IMR-90 (cell line): ENCODE data around the gene RNF212. TPM values are rescaled to one million over a fixed set of nuclear protein-coding genes. Genes with fewer than 3 reads are reported as not detected.

Experiments
- ATAC-seq: fragments of 200-7000 bp; cut with Tn5 transposase; 2 replicates; pipeline ENCODE4 v1.9.1; 2020; ENCODE audit warnings: low read depth, mild to moderate bottlenecking, moderate library complexity
- BruUV-seq: library from RNA; stranded (reverse); fragments of 400-500 nt; replicated peaks from 2 replicates; lab custom pipeline; 2021; lab: Mats Ljungman, UMichigan
- CTCF ChIA-PET: fragments of 300-600 bp; formaldehyde crosslinking; extraction: SDS; loops from one replicate; lab custom pipeline; 2021; ENCODE audit warnings: antibody characterized with exemption; lab: Yijun Ruan, JAX
- POLR2A ChIA-PET: fragments of 300-600 bp; sonication (Branson Sonifier 250); formaldehyde crosslinking; loops from one replicate; lab custom pipeline; 2022; ENCODE audit warnings: antibody characterized with exemption; ENCODE audit not compliant: unreplicated experiment; lab: Charles Lee
- DNase-seq: peaks from one replicate; pipeline ENCODE4 v3.0.0; 2013
- H2AFZ ChIP-seq: replicated peaks from 2 replicates; pipeline ENCODE3; 2013; ENCODE audit warnings: low read length, mild to moderate bottlenecking; ENCODE audit not compliant: poor library complexity
- H2AK5ac ChIP-seq: 2 replicates; pipeline ENCODE4 v1.6.1; 2013; ENCODE audit warnings: low read depth, low read length, inconsistent platforms
- H2AK9ac ChIP-seq: replicated peaks from 2 replicates; pipeline ENCODE3; 2013; ENCODE audit warnings: mild to moderate bottlenecking, low read depth, low read length, moderate library complexity; ENCODE audit not compliant: poor library complexity
- H2BK120ac ChIP-seq: 2 replicates; pipeline ENCODE4 v1.6.1; 2013; ENCODE audit warnings: low read depth, low read length, inconsistent platforms
- H2BK15ac ChIP-seq: 3 replicates; pipeline ENCODE4 v1.6.1; 2013; ENCODE audit warnings: low read depth, low read length, inconsistent platforms
- H2BK20ac ChIP-seq: 2 replicates; pipeline ENCODE4 v1.6.1; 2013; ENCODE audit warnings: low read depth, mild to moderate bottlenecking, inconsistent platforms, low read length, moderate library complexity
- H2BK5ac ChIP-seq: 2 replicates; pipeline ENCODE4 v1.6.1; 2013; ENCODE audit warnings: mild to moderate bottlenecking, low read depth, low read length, inconsistent platforms; ENCODE audit not compliant: poor library complexity, severe bottlenecking
- H3K14ac ChIP-seq: replicated peaks from 2 replicates; pipeline ENCODE4 v1.6.1; 2013; ENCODE audit warnings: low read depth, low read length, inconsistent platforms
- H3K18ac ChIP-seq: 2 replicates; pipeline ENCODE4 v1.6.1; 2013; ENCODE audit warnings: low read depth, low read length, control low read depth
- H3K23ac ChIP-seq: 2 replicates; pipeline ENCODE4 v1.6.1; 2013; ENCODE audit warnings: low read depth, low read length, inconsistent platforms
- H3K27ac ChIP-seq: 2 replicates; pipeline ENCODE4 v1.5.1; 2013; ENCODE audit warnings: mild to moderate bottlenecking, control low read depth, low read length; ENCODE audit not compliant: insufficient read depth
- H3K27me3 ChIP-seq: 2 replicates; pipeline ENCODE4 v1.6.1; 2013; ENCODE audit warnings: low read length; ENCODE audit not compliant: control insufficient read depth, insufficient read depth
- H3K36me3 ChIP-seq: 2 replicates; pipeline ENCODE4 v1.6.1; 2013; ENCODE audit warnings: low read length, mixed read lengths; ENCODE audit not compliant: control insufficient read depth, insufficient read depth
- H3K4ac ChIP-seq: 2 replicates; pipeline ENCODE4 v1.6.1; 2013; ENCODE audit warnings: low read depth, low read length, inconsistent platforms
- H3K4me1 ChIP-seq: 2 replicates; pipeline ENCODE4 v1.6.1; 2013; ENCODE audit warnings: low read length, mixed read lengths; ENCODE audit not compliant: control insufficient read depth, insufficient read depth
- H3K4me2 ChIP-seq: 2 replicates; pipeline ENCODE4 v1.6.1; 2013; ENCODE audit warnings: low read depth, mild to moderate bottlenecking, control low read depth, low read length, moderate library complexity
- H3K4me3 ChIP-seq: 2 replicates; pipeline ENCODE4 v1.5.1; 2013; ENCODE audit warnings: low read depth, mild to moderate bottlenecking, control low read depth, low read length, moderate library complexity; ENCODE audit not compliant: insufficient read depth
- H3K56ac ChIP-seq: 2 replicates; pipeline ENCODE4 v1.6.1; 2013; ENCODE audit warnings: low read length, inconsistent platforms; ENCODE audit not compliant: insufficient read depth; ENCODE audit errors: extremely low read depth
- H3K79me1 ChIP-seq, 2 experiments: 2 replicates each; pipeline ENCODE4 v1.6.1; 2013; ENCODE audit warnings: low read length in 2 of 2, inconsistent platforms in 1 of 2, low read depth in 1 of 2
- H3K9ac ChIP-seq: 2 replicates; pipeline ENCODE4 v1.6.1; 2013; ENCODE audit warnings: low read depth, low read length, control low read depth
- H3K9me1 ChIP-seq: 2 replicates; pipeline ENCODE4 v1.6.1; 2013; ENCODE audit warnings: low read length, inconsistent platforms; ENCODE audit not compliant: insufficient read depth
- H3K9me3 ChIP-seq: 2 replicates; pipeline ENCODE4 v1.6.1; 2013; ENCODE audit warnings: low read length; ENCODE audit not compliant: control insufficient read depth, insufficient read depth
- H4K20me1 ChIP-seq: 2 replicates; pipeline ENCODE4 v1.6.1; 2013; ENCODE audit warnings: low read length, inconsistent platforms; ENCODE audit not compliant: insufficient read depth
- H4K5ac ChIP-seq: 2 replicates; pipeline ENCODE4 v1.6.1; 2013; ENCODE audit warnings: mild to moderate bottlenecking, low read depth, low read length, control low read depth
- H4K8ac ChIP-seq, 2 experiments: 2 replicates each; pipeline ENCODE4 v1.6.1; 2013; ENCODE audit warnings: low read depth in 2 of 2, low read length in 2 of 2, control low read depth in 1 of 2, inconsistent platforms in 1 of 2
- H4K91ac ChIP-seq: 2 replicates; pipeline ENCODE4 v1.6.1; 2013; ENCODE audit warnings: low read depth, low read length, inconsistent platforms; ENCODE audit not compliant: insufficient read depth
- CEBPB ChIP-seq: IDR thresholded peaks from 2 replicates; pipeline ENCODE4 v1.6.1; 2012; ENCODE audit warnings: low read depth, low read length, improper control_type of control experiment
- MAZ ChIP-seq: IDR thresholded peaks from 2 replicates; pipeline ENCODE4 v1.6.1; 2012; ENCODE audit warnings: low read depth, mild to moderate bottlenecking, low read length, improper control_type of control experiment, moderate library complexity, borderline replicate concordance
- NFE2L2 ChIP-seq: fragments of 150-350 bp; IDR thresholded peaks from 2 replicates; pipeline ENCODE4 v1.6.1; 2016; ENCODE audit warnings: low read depth, mild to moderate bottlenecking, low read length
- RFX5 ChIP-seq: IDR thresholded peaks from 2 replicates; pipeline ENCODE4 v1.8.0; 2012; ENCODE audit warnings: low read depth, mild to moderate bottlenecking, low read length, moderate library complexity
- SMC3 ChIP-seq: fragments of 150-350 bp; IDR thresholded peaks from 2 replicates; pipeline ENCODE4 v1.6.1; 2016; ENCODE audit warnings: low read depth, mild to moderate bottlenecking, antibody characterized with exemption, low read length, moderate library complexity
- WGBS, 2 experiments: methylation state at CpG; one replicate each; pipeline versions ENCODE4 v1.1.5 to v1.1.7; 2013; ENCODE audit warnings: missing lambda C conversion rate in 2 of 2; ENCODE audit not compliant: insufficient read length in 1 of 2; ENCODE audit errors: extremely low coverage in 2 of 2; 5-methylcytosine and 5-hydroxymethylcytosine counted together
- dilution Hi-C: fragments of 300-500 bp; cut with HindIII; formaldehyde crosslinking; loops from one replicate; pipeline ENCODE4 v1.14.3; 2018; ENCODE audit warnings: low sequenced_read_pairs; ENCODE audit not compliant: unreplicated experiment
- in situ Hi-C: fragments of 300-500 bp; cut with MboI; formaldehyde crosslinking; loops from 3 replicates; pipeline ENCODE4 v1.14.3; 2019; ENCODE audit warnings: low sequenced_read_pairs, inconsistent platforms, mixed read lengths
- intact Hi-C: fragments of 100-400 bp; cut with micrococcal nuclease; formaldehyde crosslinking; loops from 2 replicates; pipeline ENCODE4 v1.10.0; 2022
- polyA plus RNA-seq, 3 experiments: library from polyadenylated mRNA; depleted of rRNA; stranded (reverse); fragments of >200 nt; gene quantifications; 2 replicates each; pipeline ENCODE4 v1.2.3, GENCODE V29; 2012; ENCODE audit warnings: low replicate concordance in 1 of 3
- total RNA-seq: library from RNA; depleted of rRNA; stranded (reverse); fragments of >200 nt; gene quantifications from 2 replicates; pipeline ENCODE4 v1.2.3, GENCODE V29; 2012
- TF ChIP-seq, protein P1 (sequence below): fragments of 150-350 bp; IDR thresholded peaks from 2 replicates; pipeline ENCODE4 v1.6.1; 2017; ENCODE audit warnings: mild to moderate bottlenecking, antibody characterized with exemption, low read length, low read depth

The RNF212 gene
- total and polyA plus RNA-seq, 2 of the 4 experiments (the other 2 are of a cell fraction) = under 0.01 to 0.51 TPM

DNA sequence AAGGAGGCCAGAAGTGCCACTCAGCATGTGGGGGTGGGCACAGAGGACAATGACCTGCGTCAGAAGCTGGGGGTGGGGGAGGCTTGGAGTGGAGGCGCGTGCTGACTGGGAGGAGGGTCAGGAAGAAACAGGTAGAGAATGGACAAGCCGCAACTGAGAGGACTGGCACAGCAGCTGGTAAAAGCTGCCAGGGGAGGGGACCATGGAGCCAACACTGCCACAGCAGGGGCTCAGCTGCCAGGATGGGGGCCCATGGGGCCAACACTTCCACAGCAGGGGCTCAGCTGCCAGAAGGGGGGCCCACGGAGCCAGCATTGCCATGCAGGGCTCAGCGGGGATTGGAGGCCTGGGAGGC is 19.1 kb downstream of the RNF212 start:
- Histone ChIP-seq H3K36me3 (no peaks in the 10 kb centered on the region), H2AK5ac (no peak overlapping the region), H2BK120ac (no peak overlapping the region), H4K20me1 (no peaks in the 10 kb centered on the region), H3K9me1 (no peaks in the 10 kb centered on the region; the same call in 1 of the 2 replicates), H3K56ac (no peak overlapping the region), H3K23ac (no peak overlapping the region), H2BK5ac (no peak overlapping the region), H2AFZ (no peak overlapping the region), H2BK15ac (no peak overlapping the region), H3K9ac (no peak overlapping the region), H3K9me3 (no peaks in the 10 kb centered on the region), H3K14ac (no peak overlapping the region), H3K27ac (no peak overlapping the region), H4K8ac (no peak overlapping the region), H3K4me3 (no peak overlapping the region), H3K4me1 (no peaks in the 10 kb centered on the region), H4K5ac (no peak overlapping the region), H3K27me3 (peaks cover 30% of the 10 kb centered on the region), H2BK20ac (no peak overlapping the region), H3K4me2 (no peak overlapping the region), H3K79me1 (no peaks in the 10 kb centered on the region), H2AK9ac (no peak overlapping the region), H3K18ac (no peak overlapping the region), H4K91ac (no peak overlapping the region), H3K4ac (no peak overlapping the region)
- TF ChIP-seq RFX5 (no peak), MAZ (no peak), SMC3 (no peak), NFE2L2 (no peak), CEBPB (no peak)
- TF ChIP-seq, protein P1, sequence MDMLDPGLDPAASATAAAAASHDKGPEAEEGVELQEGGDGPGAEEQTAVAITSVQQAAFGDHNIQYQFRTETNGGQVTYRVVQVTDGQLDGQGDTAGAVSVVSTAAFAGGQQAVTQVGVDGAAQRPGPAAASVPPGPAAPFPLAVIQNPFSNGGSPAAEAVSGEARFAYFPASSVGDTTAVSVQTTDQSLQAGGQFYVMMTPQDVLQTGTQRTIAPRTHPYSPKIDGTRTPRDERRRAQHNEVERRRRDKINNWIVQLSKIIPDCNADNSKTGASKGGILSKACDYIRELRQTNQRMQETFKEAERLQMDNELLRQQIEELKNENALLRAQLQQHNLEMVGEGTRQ = no peak
- dilution Hi-C loops = no loop called here
- ChIA-PET POLR2A (no interaction called here), CTCF (no interaction called here)
- BruUV-seq = no TSS peak
- intact Hi-C loops = no loop called here
- WGBS, 2 experiments = 86% methylated on average over 1 of the region's 6 CpGs; no CpG with 5 or more reads in 1 of the 2 experiments
- in situ Hi-C loops = no loop called here
- DNase-seq (no peak), ATAC-seq (no peak)
